Upper lobe of left lung (tissue), 6 donors: ENCODE measurements around the gene IMP3. TPM values are rescaled to one million over a fixed set of nuclear protein-coding genes. Genes with fewer than 3 reads are reported as not detected.

ENCODE experiments used
- ATAC-seq, 2 donors: fragments of 200-7000 bp; cut with Tn5 transposase; one replicate each; pipeline ENCODE4 v1.9.1; 2022; ENCODE audit warnings: mild to moderate bottlenecking in 2 of 2, moderate library complexity in 2 of 2; ENCODE audit not compliant: low FRiP score in 2 of 2
- DNase-seq, 2 donors: peaks; one replicate each; pipeline ENCODE4 v3.0.0-alpha.2; 2019 to 2020
- H3K27ac ChIP-seq, 4 donors: fragments of 200-600 bp; sonication (generic); one replicate each; pipeline ENCODE4 v1.5.1; 2016 to 2019
- H3K27me3 ChIP-seq, 4 donors: fragments of 200-600 bp; sonication (generic); one replicate each; pipeline ENCODE4 v1.5.1; 2017 to 2019
- H3K36me3 ChIP-seq, 4 donors: fragments of 200-600 bp; sonication (generic); one replicate each; pipeline ENCODE4 v1.5.1; 2016 to 2019
- H3K4me1 ChIP-seq, 4 donors: fragments of 200-600 bp; sonication (generic); one replicate each; pipeline ENCODE4 v1.5.1; 2018 to 2019
- H3K4me3 ChIP-seq, 4 donors: fragments of 200-600 bp; sonication (generic); one replicate each; pipeline ENCODE4 v1.5.1; 2017 to 2019; ENCODE audit warnings: mild to moderate bottlenecking in 2 of 4, moderate library complexity in 1 of 4
- H3K9me3 ChIP-seq, 4 donors: fragments of 200-600 bp; sonication (generic); one replicate each; pipeline ENCODE4 v1.5.1; 2018 to 2019
- EP300 ChIP-seq, 4 donors: sonication (generic); formaldehyde crosslinking; IDR thresholded peaks; one replicate each; pipeline ENCODE4 v1.5.1; 2017; ENCODE audit warnings: antibody characterized with exemption in 4 of 4, control low read depth in 2 of 4
- POLR2A ChIP-seq, 4 donors: fragments of 450-650 bp; IDR thresholded peaks; one replicate each; pipeline ENCODE4 v1.5.1; 2016 to 2017; ENCODE audit warnings: antibody characterized with exemption in 4 of 4, mild to moderate bottlenecking in 2 of 4
- POLR2AphosphoS5 ChIP-seq, 2 donors: sonication (generic); formaldehyde crosslinking; IDR thresholded peaks; one replicate each; pipeline ENCODE4 v1.5.1; 2017; ENCODE audit warnings: antibody characterized with exemption in 2 of 2
- WGBS, 2 donors: methylation state at CpG; one replicate each; pipeline ENCODE4 v1.1.5; 2017 to 2018; 5-methylcytosine and 5-hydroxymethylcytosine counted together
- total RNA-seq, 6 donors: library from RNA; depleted of rRNA in 4 of 6; stranded (reverse); fragments of >200 nt in 4 of 6; gene quantifications; one replicate each; pipeline versions ENCODE4 v1.1.0 to v1.2.1, GENCODE V29; 2016 to 2021
- donor health status: DM: no; HTN: no; CAD: no; lungs with moderate emphysema.
- donor health status: DM: no; HTN: yes; CAD: no; lungs with severe emphysema.

Gene IMP3
- total RNA-seq, 6 donors from 2014 or later = 64.3 to 183 (median 70.2) TPM

- Histone ChIP-seq H3K27ac (no peak overlapping the region), H3K4me3 (no peak overlapping the region), H3K9me3 (no peaks in the 10 kb centered on the region), H3K36me3 (peaks cover 0 to 14% (median 5%) of the 10 kb centered on the region in 4 donors), H3K4me1 (no peaks in the 10 kb centered on the region), H3K27me3 (no peaks in the 10 kb centered on the region)
- TF ChIP-seq EP300 (IDR thresholded peaks at IDR 0.05) (no peak), POLR2A (IDR thresholded peaks at IDR 0.05) (no peak), POLR2AphosphoS5 (IDR thresholded peaks at IDR 0.05) (no peak)
- ATAC-seq (no peak), DNase-seq (no peak)
- WGBS, 2 donors = 97 to 99% methylated on average over 2 of the region's 2 CpGs
These were observed 49.8 kb downstream of the IMP3 start for GRCh38 chr15:75590239-75590638.

Other genes starting within 250 kb of the IMP3 start
- 100 to 1,000 TPM in 1 of 6 donors, 10 to 100 TPM in 5; 28.0 to 105 (median 56.6) TPM for gene SIN3A, start 188.5 kb downstream of the IMP3 start, total RNA-seq
- gene PTPN9, start 60.9 kb downstream of the IMP3 start, total RNA-seq = 10 to 100 TPM in 4 of 6 donors, 1 to 10 TPM in 2; 8.4 to 32.9 (median 22.7) TPM
- gene SNUPN, start 14.5 kb downstream of the IMP3 start, total RNA-seq = 10 to 100 TPM; 14.1 to 30.4 (median 22.4) TPM
- gene SNX33, start 7.7 kb upstream of the IMP3 start, total RNA-seq = 10 to 100 TPM; 26.7 to 46.1 (median 31.7) TPM
- gene CSPG4, start 72.6 kb upstream of the IMP3 start, total RNA-seq = 10 to 100 TPM in 5 of 6 donors, 1 to 10 TPM in 1; 8.5 to 38.3 (median 17.7) TPM
- gene UBE2Q2, start 203.2 kb upstream of the IMP3 start, total RNA-seq = 10 to 100 TPM; 16.5 to 37.7 (median 29.3) TPM